NCI-H1930 (cell line): Measurements from ENCODE around the gene F11.
"Not testable (repeated sequence)": the region's sequence is repeated elsewhere in the genome, so short reads cannot be mapped to it uniquely, and the experiment has no call there.

Experiments used
- DNase-seq, 2 experiments: peaks; one replicate each; lab custom pipeline; 2025; lab: John Stamatoyannopoulos, UW

F11 gene

GRCh38 chr4:186249785-186250754, 15.9 kb upstream of the F11 start:
- DNase-seq, result no peak

- no peak for DNase-seq
These were observed 15.2 kb upstream of the F11 start for GRCh38 chr4:186250760-186251159.

- DNase-seq, result no peak
These were observed 10.9 kb upstream of the F11 start for GRCh38 chr4:186255122-186255521.

GRCh38 chr4:186258216-186258811, 7.7 kb upstream of the F11 start:
- no peak for DNase-seq

GRCh38 chr4:186260117-186260503, 5.9 kb upstream of the F11 start:
- DNase-seq, result no peak

- no peak for DNase-seq
These were observed 5.2 kb upstream of the F11 start for GRCh38 chr4:186260504-186261448.

- DNase-seq, result no peak
These were observed 1.3 kb upstream of the F11 start for GRCh38 chr4:186264660-186265059.

GRCh38 chr4:186265250-186265649, 739 bp upstream of the F11 start:
- not testable (repeated sequence) for DNase-seq

- DNase-seq, result no peak
These were observed 904 bp downstream of the F11 start for GRCh38 chr4:186266729-186267456.

GRCh38 chr4:186271081-186271678, 5.2 kb downstream of the F11 start:
- DNase-seq, result no peak

- no peak for DNase-seq
These were observed 6.9 kb downstream of the F11 start for GRCh38 chr4:186272699-186273391.

GRCh38 chr4:186273392-186273789, 7.4 kb downstream of the F11 start:
- DNase-seq, result not testable (repeated sequence)

- DNase-seq, result no peak
These were observed 17.3 kb downstream of the F11 start for GRCh38 chr4:186283311-186283710.

GRCh38 chr4:186285147-186285546, 19.2 kb downstream of the F11 start:
- no peak for DNase-seq

- no peak for DNase-seq
These were observed 20.6 kb downstream of the F11 start for GRCh38 chr4:186286581-186286980.

- DNase-seq, result no peak
These were observed 25.4 kb downstream of the F11 start for GRCh38 chr4:186291256-186291890.

- DNase-seq, result no peak
These were observed 28.2 kb downstream of the F11 start for GRCh38 chr4:186294160-186294559.

GRCh38 chr4:186296481-186296880, 30.5 kb downstream of the F11 start:
- DNase-seq, result no peak

- peak in 1 of 2 experiments; percentile 22 for DNase-seq
These were observed 31.1 kb downstream of the F11 start for GRCh38 chr4:186297013-186297645.
